ENCODE measurements around the gene FBXL3. TPM values are rescaled to one million over a fixed set of nuclear protein-coding genes. Genes with fewer than 3 reads are reported as not detected.

The FBXL3 gene
- total and polyA plus RNA-seq, 2 donors (not counting 1 experiment from before 2014, with no cell fraction given): 48.5 to 61.8 TPM

GRCh38 chr13:76958841-76959432, 68.0 kb downstream of the FBXL3 start:
- Histone ChIP-seq H3K27ac (ENCODE audit: insufficient read depth, low read length) (no peak overlapping the region), H3K4me1 (ENCODE audit: control insufficient read depth, extremely low read depth, insufficient read depth, low read length) (no peaks in the 10 kb centered on the region), H3K27me3 (ENCODE audit: control insufficient read depth, insufficient read depth, low read length) (no peaks in the 10 kb centered on the region), H4K20me1 (ENCODE audit: control insufficient read depth, extremely low read depth, insufficient read depth, low read length) (no peaks in the 10 kb centered on the region), H2AFZ (ENCODE audit: low read length) (no peak overlapping the region), H3K36me3 (ENCODE audit: control insufficient read depth, insufficient read depth, low read length) (no peaks in the 10 kb centered on the region), H3K4me2 (ENCODE audit: extremely low read depth, insufficient read depth, low read length) (no peak overlapping the region), H3K4me3 (replicated peaks in 1 of 4; ENCODE audit: control extremely low read depth in 1 of 4, insufficient read depth in 1 of 4, low read depth in 3 of 4, low read length in 4 of 4) (no peak overlapping the region), H3K9ac (ENCODE audit: insufficient read depth, low read length) (no peak overlapping the region), H3K9me3 (ENCODE audit: control insufficient read depth, insufficient read depth, low read depth, low read length) (no peaks in the 10 kb centered on the region), H3K79me2 (ENCODE audit: control insufficient read depth, insufficient read depth, low read length) (no peaks in the 10 kb centered on the region)
- TF ChIP-seq CTCF (conservative IDR thresholded peaks at IDR 0.05 in 1 of 2, IDR thresholded peaks at IDR 0.05 in 1 of 2; ENCODE audit: low read depth in 1 of 2, low read length in 2 of 2): no peak
- no peak for TF ChIP-seq EZH2 (IDR thresholded peaks at IDR 0.05; ENCODE audit: low read length, missing control alignments)
- no peak for DNase-seq (ENCODE audit: low read depth in 2 of 2)

- no peak overlapping the region for H3K4me3 ChIP-seq (replicated peaks in 1 of 4; ENCODE audit: control extremely low read depth in 1 of 4, insufficient read depth in 1 of 4, low read depth in 3 of 4, low read length in 4 of 4)
- no peaks in the 10 kb centered on the region for H3K79me2 ChIP-seq (ENCODE audit: control insufficient read depth, insufficient read depth, low read length)
- no peak overlapping the region for H3K27ac ChIP-seq (ENCODE audit: insufficient read depth, low read length)
- no peaks in the 10 kb centered on the region for H4K20me1 ChIP-seq (ENCODE audit: control insufficient read depth, extremely low read depth, insufficient read depth, low read length)
- no peaks in the 10 kb centered on the region for H3K4me1 ChIP-seq (ENCODE audit: control insufficient read depth, extremely low read depth, insufficient read depth, low read length)
- H3K36me3 ChIP-seq (ENCODE audit: control insufficient read depth, insufficient read depth, low read length): no peaks in the 10 kb centered on the region
- H3K9ac ChIP-seq (ENCODE audit: insufficient read depth, low read length): no peak overlapping the region
- DNase-seq (ENCODE audit: low read depth in 2 of 2): no peak
- no peak for TF ChIP-seq CTCF (conservative IDR thresholded peaks at IDR 0.05 in 1 of 2, IDR thresholded peaks at IDR 0.05 in 1 of 2; ENCODE audit: low read depth in 1 of 2, low read length in 2 of 2)
- TF ChIP-seq EZH2 (IDR thresholded peaks at IDR 0.05; ENCODE audit: low read length, missing control alignments): no peak
- no peaks in the 10 kb centered on the region for H3K9me3 ChIP-seq (ENCODE audit: control insufficient read depth, insufficient read depth, low read depth, low read length)
- H3K27me3 ChIP-seq (ENCODE audit: control insufficient read depth, insufficient read depth, low read length): no peaks in the 10 kb centered on the region
- H3K4me2 ChIP-seq (ENCODE audit: extremely low read depth, insufficient read depth, low read length): no peak overlapping the region
- no peak overlapping the region for H2AFZ ChIP-seq (ENCODE audit: low read length)
These were observed 71.3 kb downstream of the FBXL3 start for GRCh38 chr13:76955661-76956060.

Other genes starting within 250 kb of the FBXL3 start
- gene KCTD12, start 140.8 kb downstream of the FBXL3 start, total RNA-seq: 35.3 and 36.5 TPM in 2 replicates
- 9.9 and 48.2 TPM in 2 replicates for gene KCTD12, start 140.8 kb downstream of the FBXL3 start, polyA plus RNA-seq
- gene ACOD1, start 78.6 kb downstream of the FBXL3 start, total RNA-seq: not detected in 2 replicates
- not detected in 2 replicates for gene ACOD1, start 78.6 kb downstream of the FBXL3 start, polyA plus RNA-seq
- gene CLN5, start 35.1 kb downstream of the FBXL3 start, total RNA-seq: 37.8 and 38.0 TPM in 2 replicates
- 25.3 and 30.0 TPM in 2 replicates for gene CLN5, start 35.1 kb downstream of the FBXL3 start, polyA plus RNA-seq